PC-3 (cell line): ENCODE results near the gene SLC16A9.

Experiments
- CTCF ChIP-seq: fragments of 300-600 bp; sonication (generic); conservative IDR thresholded peaks from 2 replicates; pipeline ENCODE4 v1.5.1; 2017; ENCODE audit warnings: antibody characterized with exemption, low read depth, mild to moderate bottlenecking, low read length
- EZH2 ChIP-seq: fragments of 300-600 bp; sonication (generic); IDR thresholded peaks from one replicate; pipeline ENCODE4 v1.6.1; 2017; ENCODE audit warnings: antibody characterized with exemption, mild to moderate bottlenecking, low read length; ENCODE audit not compliant: unreplicated experiment
- EZH2phosphoT487 ChIP-seq: fragments of 300-600 bp; sonication (generic); IDR thresholded peaks from 2 replicates; pipeline ENCODE4 v1.6.1; 2018; ENCODE audit warnings: mild to moderate bottlenecking, antibody characterized with exemption, low read length, borderline replicate concordance

- TF ChIP-seq CTCF (no peak), EZH2 (no peak), EZH2phosphoT487 (no peak)
Observed at GRCh38 chr10:59708816-59709394, 745 bp downstream of the SLC16A9 start.
